Measurements from ENCODE around the gene RASSF3.

- TF ChIP-seq EZH2 (IDR thresholded peaks at IDR 0.05; ENCODE audit: borderline replicate concordance, insufficient read depth, low read length, poor library complexity, severe bottlenecking), result no peak
- no peak for TF ChIP-seq SMC3 (conservative IDR thresholded peaks at IDR 0.05; ENCODE audit: poor library complexity)
- TF ChIP-seq REST (IDR thresholded peaks at IDR 0.05; ENCODE audit: borderline replicate concordance), result no peak
Observed at GRCh38 chr12:64678248-64678647, 68.0 kb downstream of the RASSF3 start.

All from neural cell (in vitro differentiated cells).